Measurements from ENCODE around the gene TMEM164. TPM values are rescaled to one million over a fixed set of nuclear protein-coding genes. Genes with fewer than 3 reads are reported as not detected.
"Not testable (repeated sequence)": the region's sequence is repeated elsewhere in the genome, so short reads cannot be mapped to it uniquely, and the experiment has no call there.

The TMEM164 gene
- total and polyA plus RNA-seq, 8 donors, result 7.3 to 21.3 (median 11.9) TPM

DNA sequence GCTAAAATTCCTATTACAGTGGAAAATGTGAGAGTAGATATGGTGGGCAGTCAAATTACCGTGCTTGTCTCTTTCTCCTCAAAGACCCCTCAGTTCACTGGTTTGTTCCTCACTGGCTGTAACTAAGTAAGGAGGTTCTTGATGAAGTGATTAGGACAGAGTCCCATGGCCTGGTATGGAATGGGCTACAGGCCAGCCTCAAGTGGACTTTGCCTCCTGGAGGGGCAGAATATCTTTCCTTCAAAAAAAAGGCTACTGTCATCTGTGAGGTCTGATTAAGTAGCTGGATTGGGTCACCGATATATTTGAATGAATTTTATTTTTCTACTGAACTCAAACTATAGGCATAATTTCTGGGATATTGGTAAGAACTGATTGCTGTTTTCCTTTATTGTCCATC, 38.5 kb upstream of the TMEM164 start:
- ATAC-seq (peak in 2 of 4 donors; percentile 29 to 51), DNase-seq (no peak), FAIRE-seq (no peak)
- intact Hi-C loops (cut with DNase I), result no loop called here
- H3K9me3 ChIP-seq, result no peaks in the 10 kb centered on the region
- no peak overlapping the region for H3K4me3 ChIP-seq
- H3K27me3 ChIP-seq, result no peaks in the 10 kb centered on the region
- no peaks in the 10 kb centered on the region for H3K36me3 ChIP-seq
- no peaks in the 10 kb centered on the region for H3K4me1 ChIP-seq
- TF ChIP-seq, protein P1, sequence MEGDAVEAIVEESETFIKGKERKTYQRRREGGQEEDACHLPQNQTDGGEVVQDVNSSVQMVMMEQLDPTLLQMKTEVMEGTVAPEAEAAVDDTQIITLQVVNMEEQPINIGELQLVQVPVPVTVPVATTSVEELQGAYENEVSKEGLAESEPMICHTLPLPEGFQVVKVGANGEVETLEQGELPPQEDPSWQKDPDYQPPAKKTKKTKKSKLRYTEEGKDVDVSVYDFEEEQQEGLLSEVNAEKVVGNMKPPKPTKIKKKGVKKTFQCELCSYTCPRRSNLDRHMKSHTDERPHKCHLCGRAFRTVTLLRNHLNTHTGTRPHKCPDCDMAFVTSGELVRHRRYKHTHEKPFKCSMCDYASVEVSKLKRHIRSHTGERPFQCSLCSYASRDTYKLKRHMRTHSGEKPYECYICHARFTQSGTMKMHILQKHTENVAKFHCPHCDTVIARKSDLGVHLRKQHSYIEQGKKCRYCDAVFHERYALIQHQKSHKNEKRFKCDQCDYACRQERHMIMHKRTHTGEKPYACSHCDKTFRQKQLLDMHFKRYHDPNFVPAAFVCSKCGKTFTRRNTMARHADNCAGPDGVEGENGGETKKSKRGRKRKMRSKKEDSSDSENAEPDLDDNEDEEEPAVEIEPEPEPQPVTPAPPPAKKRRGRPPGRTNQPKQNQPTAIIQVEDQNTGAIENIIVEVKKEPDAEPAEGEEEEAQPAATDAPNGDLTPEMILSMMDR (IDR thresholded peaks at IDR 0.05), result no peak
- H3K27ac ChIP-seq, result no peak overlapping the region
- 51 to 63% methylated on average over 2 of the region's 2 CpGs for WGBS, 2 donors

DNA sequence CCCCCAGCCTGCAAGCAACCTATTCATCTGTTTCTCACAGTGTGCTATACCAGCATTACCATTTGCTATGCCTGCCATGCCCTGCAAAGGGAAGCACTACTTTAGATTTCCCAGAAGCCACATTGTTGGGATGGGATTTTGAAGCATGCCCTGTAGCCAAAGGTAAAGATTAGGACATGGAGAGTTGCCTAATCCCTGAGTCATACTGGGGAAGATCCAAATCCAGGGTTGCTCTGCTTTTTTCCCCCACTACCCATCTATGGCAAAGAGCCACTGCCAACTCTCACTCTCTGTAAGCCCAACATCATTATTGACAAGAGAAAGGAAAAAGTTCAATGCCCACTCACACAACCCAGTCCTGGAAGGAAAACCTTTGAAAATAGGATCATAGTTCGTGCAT, 36.7 kb upstream of the TMEM164 start:
- WGBS, 2 donors, result 68 to 98% methylated on average over 1 of the region's 1 CpG
- TF ChIP-seq, protein P1 (IDR thresholded peaks at IDR 0.05), result no peak
- H3K27ac ChIP-seq, result no peak overlapping the region
- ATAC-seq, result no peak
- H3K36me3 ChIP-seq, result no peaks in the 10 kb centered on the region
- no peak overlapping the region for H3K4me3 ChIP-seq
- no peak for FAIRE-seq
- H3K9me3 ChIP-seq, result no peaks in the 10 kb centered on the region
- H3K27me3 ChIP-seq, result peaks cover 0 to 3% (median 0%) of the 10 kb centered on the region in 4 donors
- intact Hi-C loops (cut with DNase I), result no loop called here
- H3K4me1 ChIP-seq, result no peaks in the 10 kb centered on the region
- DNase-seq, result no peak

DNA sequence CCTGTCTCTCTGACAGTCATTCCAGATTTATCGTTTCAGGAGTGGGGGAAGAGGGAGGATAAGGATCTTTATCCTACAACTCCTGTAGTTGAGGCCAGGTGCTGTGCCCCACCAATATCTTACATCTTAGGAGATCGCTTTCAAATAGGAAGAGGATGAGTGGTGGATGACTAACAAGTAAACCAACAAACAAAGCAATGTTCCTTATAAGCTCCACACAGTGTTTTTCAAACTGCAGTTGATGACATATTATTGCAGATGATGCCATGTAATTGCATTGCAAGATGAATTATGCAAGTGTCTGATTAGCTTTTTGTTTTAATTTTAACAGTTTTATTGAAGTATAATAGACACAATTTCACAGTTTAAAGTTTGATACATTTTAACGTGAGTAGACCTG, 35.8 kb upstream of the TMEM164 start:
- Histone ChIP-seq H3K36me3 (no peaks in the 10 kb centered on the region), H3K4me3 (no peak overlapping the region), H3K4me1 (no peaks in the 10 kb centered on the region), H3K27me3 (peaks cover 0 to 4% (median 0%) of the 10 kb centered on the region in 4 donors), H3K27ac (no peak overlapping the region), H3K9me3 (no peaks in the 10 kb centered on the region)
- DNase-seq (no peak), ATAC-seq (no peak), FAIRE-seq (no peak)
- TF ChIP-seq, protein P1 (IDR thresholded peaks at IDR 0.05), result no peak
- 72 to 84% methylated on average over 3 of the region's 3 CpGs for WGBS, 2 donors
- intact Hi-C loops (cut with DNase I), result no loop called here

DNA sequence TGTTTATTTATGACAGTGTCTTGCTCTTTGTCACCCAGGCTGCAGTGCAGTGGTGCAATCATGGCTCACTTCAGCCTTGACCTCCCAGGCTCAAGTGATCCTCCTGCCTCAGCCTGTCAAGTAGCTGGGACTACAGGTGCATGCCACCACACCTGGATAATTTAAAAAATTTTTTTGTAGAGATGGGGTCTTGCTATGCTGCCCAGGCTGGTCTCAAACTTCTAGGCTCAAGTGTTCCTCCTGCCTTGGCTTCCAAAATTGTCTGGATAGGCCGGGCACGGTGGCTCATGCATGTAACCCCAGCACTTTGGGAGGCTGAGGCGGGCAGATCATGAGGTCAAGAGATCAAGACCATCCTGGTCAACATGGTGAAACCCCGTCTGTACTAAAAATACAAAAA, 32.1 kb upstream of the TMEM164 start:
- H3K9me3 ChIP-seq; H3K27ac ChIP-seq; FAIRE-seq; ATAC-seq; H3K27me3 ChIP-seq; DNase-seq; intact Hi-C loops (cut with DNase I); H3K4me1 ChIP-seq; H3K4me3 ChIP-seq; H3K36me3 ChIP-seq: not testable (repeated sequence)
- 93 to 94% methylated on average over 4 of the region's 4 CpGs for WGBS, 2 donors

DNA sequence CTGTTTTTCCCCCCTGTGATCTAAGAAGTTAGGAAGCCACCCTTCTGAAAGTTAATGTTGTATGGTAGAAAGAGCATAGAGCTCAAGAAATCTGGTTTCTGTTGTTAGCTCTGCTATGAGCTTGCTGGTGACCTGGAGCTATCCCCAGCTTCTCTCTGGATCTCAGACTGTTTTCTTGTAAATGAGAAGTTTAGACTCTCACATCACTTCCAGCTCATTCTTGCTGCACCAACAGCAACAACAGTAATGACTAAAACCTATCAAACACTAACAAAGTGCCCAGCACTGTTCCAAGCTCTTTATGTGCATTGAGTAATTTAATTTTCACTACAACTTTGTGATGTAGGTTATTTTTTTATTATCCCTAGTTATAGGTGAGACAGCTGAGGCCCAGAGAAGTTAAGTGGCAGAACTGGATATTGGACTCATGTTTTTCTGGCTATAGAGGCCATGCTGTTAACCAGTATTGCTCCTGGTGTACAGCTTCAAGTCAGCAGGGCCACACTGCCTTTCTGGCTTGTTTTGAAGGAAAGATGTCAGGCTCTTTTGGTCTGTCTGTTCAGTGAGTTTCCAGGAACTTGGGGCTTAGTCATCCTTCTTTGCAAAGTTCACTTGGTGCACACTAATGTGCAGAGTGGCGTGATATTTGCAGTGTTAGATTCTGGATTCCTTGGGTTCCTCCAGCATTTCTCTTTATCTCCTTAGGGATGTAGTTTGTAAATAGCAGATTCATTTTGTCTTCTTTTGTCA, 27.8 kb upstream of the TMEM164 start:
- Histone ChIP-seq H3K9me3 (no peaks in the 10 kb centered on the region), H3K4me3 (no peak overlapping the region), H3K36me3 (no peaks in the 10 kb centered on the region), H3K4me1 (no peaks in the 10 kb centered on the region), H3K27ac (no peak overlapping the region), H3K27me3 (peaks cover 0 to 4% (median 0%) of the 10 kb centered on the region in 4 donors)
- 78 to 90% methylated on average over 1 of the region's 1 CpG for WGBS, 2 donors
- ATAC-seq (no peak), DNase-seq (no peak), FAIRE-seq (no peak)
- TF ChIP-seq, protein P1 (IDR thresholded peaks at IDR 0.05), result no peak
- intact Hi-C loops (cut with DNase I), result no loop called here

DNA sequence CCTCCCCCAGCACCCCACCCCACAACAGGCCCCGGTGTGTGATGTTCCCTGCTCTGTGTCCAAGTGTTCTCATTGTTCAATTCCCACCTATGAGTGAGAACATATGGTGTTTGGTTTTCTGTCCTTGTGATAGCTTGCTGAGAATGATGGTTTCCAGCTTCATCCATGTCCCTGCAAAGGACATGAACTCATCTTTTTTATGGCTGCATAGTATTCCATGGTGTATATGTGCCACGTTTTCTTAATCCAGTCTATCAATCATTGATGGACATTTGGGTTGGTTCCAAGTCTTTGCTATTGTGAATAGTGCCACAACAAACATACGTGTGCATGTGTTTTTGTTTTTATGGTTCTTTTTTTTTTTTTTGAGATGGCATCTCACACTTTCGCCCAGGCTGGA, 17.7 kb upstream of the TMEM164 start:
- H3K9me3 ChIP-seq; H3K36me3 ChIP-seq; H3K27ac ChIP-seq; H3K27me3 ChIP-seq; H3K4me3 ChIP-seq; intact Hi-C loops (cut with DNase I); H3K4me1 ChIP-seq; ATAC-seq; DNase-seq; FAIRE-seq: not testable (repeated sequence)
- WGBS, 2 donors, result 64 to 77% methylated on average over 4 of the region's 4 CpGs

All from pancreas (tissue), 10 donors.